H1 (cell line): Measurements from ENCODE around the gene SECISBP2. TPM values are rescaled to one million over a fixed set of nuclear protein-coding genes. Genes with fewer than 3 reads are reported as not detected.
A peak's percentile ranks its signal among the peaks of the same experiment; 100 is the strongest.

ENCODE experiments used
- CTCF ChIA-PET: fragments of 300-600 bp; sonication (Branson Sonifier 250); formaldehyde crosslinking; loops from one replicate; lab custom pipeline; 2021; ENCODE audit not compliant: partially characterized antibody; lab: Charles Lee
- POLR2A ChIA-PET: fragments of 300-600 bp; sonication (Branson Sonifier 250); formaldehyde crosslinking; loops from one replicate; lab custom pipeline; 2021; ENCODE audit warnings: inconsistent platforms; ENCODE audit not compliant: partially characterized antibody; lab: Charles Lee
- DNase-seq, 2 experiments: peaks; one replicate each; pipeline versions ENCODE4 v3.0.0 to v3.0.0-alpha.2; 2010 to 2022; ENCODE audit warnings: low spot score in 2 of 2, low read depth in 1 of 2, mixed read lengths in 1 of 2
- FAIRE-seq: peaks from 2 replicates; lab custom pipeline; 2011; peaks lifted over from hg19 to GRCh38; lab: Jason Lieb, UNC
- H2AFZ ChIP-seq: 2 replicates; pipeline ENCODE4 v1.8.1; 2012; ENCODE audit warnings: low read length, inconsistent platforms
- H2AK5ac ChIP-seq: 2 replicates; pipeline ENCODE4 v1.6.1; 2013; ENCODE audit warnings: low read depth, low read length
- H2BK120ac ChIP-seq: replicated peaks from 2 replicates; pipeline ENCODE3; 2013; ENCODE audit warnings: low read depth, low read length, inconsistent platforms
- H2BK12ac ChIP-seq: 2 replicates; pipeline ENCODE4 v1.6.1; 2013; ENCODE audit warnings: low read depth, low read length
- H2BK15ac ChIP-seq: 2 replicates; pipeline ENCODE4 v1.6.1; 2013; ENCODE audit warnings: low read length
- H2BK20ac ChIP-seq: 2 replicates; pipeline ENCODE4 v1.6.1; 2013; ENCODE audit warnings: low read length
- H2BK5ac ChIP-seq: 2 replicates; pipeline ENCODE4 v1.6.1; 2013; ENCODE audit warnings: low read depth, low read length
- H3K14ac ChIP-seq: 2 replicates; pipeline ENCODE4 v1.6.1; 2013; ENCODE audit warnings: inconsistent platforms; ENCODE audit not compliant: insufficient read length
- H3K18ac ChIP-seq: 2 replicates; pipeline ENCODE4 v1.6.1; 2013; ENCODE audit warnings: low read length; ENCODE audit errors: extremely low read depth
- H3K23ac ChIP-seq: 2 replicates; pipeline ENCODE4 v1.6.1; 2013; ENCODE audit warnings: inconsistent platforms; ENCODE audit not compliant: insufficient read length
- H3K23me2 ChIP-seq: 2 replicates; pipeline ENCODE4 v1.6.1; 2013; ENCODE audit warnings: low read depth, low read length
- H3K27ac ChIP-seq: 2 replicates; pipeline ENCODE4 v1.6.1; 2011; ENCODE audit warnings: low read depth, low read length, inconsistent platforms
- H3K27me3 ChIP-seq, 4 experiments: replicated peaks in 1 of 4; 1 replicate in 1 of 4; 2 replicates in 3 of 4; pipeline versions ENCODE4 v1.6.1 to v1.8.1; 2011 to 2013; ENCODE audit warnings: low read length in 3 of 4, mild to moderate bottlenecking in 3 of 4, inconsistent platforms in 2 of 4, mixed read lengths in 2 of 4, moderate library complexity in 1 of 4; ENCODE audit not compliant: control insufficient read depth in 3 of 4, insufficient read depth in 3 of 4; ENCODE audit errors: extremely low read depth in 1 of 4
- H3K36me3 ChIP-seq, 4 experiments: 2 replicates each; pipeline versions ENCODE4 v1.6.1 to v1.8.1; 2011 to 2013; ENCODE audit warnings: mild to moderate bottlenecking in 4 of 4, low read length in 3 of 4, moderate library complexity in 2 of 4, control low read depth in 1 of 4, inconsistent platforms in 1 of 4; ENCODE audit not compliant: insufficient read depth in 4 of 4, control insufficient read depth in 2 of 4
- H3K4ac ChIP-seq: replicated peaks from 2 replicates; pipeline ENCODE3; 2013; ENCODE audit warnings: low read length, low read depth, mixed read lengths, inconsistent platforms; ENCODE audit not compliant: insufficient read length
- H3K4me1 ChIP-seq, 4 experiments: replicated peaks in 1 of 4; 1 replicate in 1 of 4; 2 replicates in 3 of 4; pipeline versions ENCODE4 v1.6.1 to v1.8.1; 2011 to 2013; ENCODE audit warnings: low read length in 3 of 4, inconsistent platforms in 2 of 4, mixed read lengths in 1 of 4; ENCODE audit not compliant: insufficient read depth in 4 of 4, control insufficient read depth in 3 of 4
- H3K4me2 ChIP-seq, 2 experiments: 2 replicates each; pipeline versions ENCODE4 v1.6.1 to v1.8.1; 2011 to 2013; ENCODE audit warnings: low read depth in 2 of 2, low read length in 2 of 2, control low read depth in 1 of 2, inconsistent platforms in 1 of 2, mild to moderate bottlenecking in 1 of 2; ENCODE audit not compliant: insufficient read depth in 1 of 2
- H3K4me3 ChIP-seq, 4 experiments: fragments of 200-600, 300-600 bp in 1 of 4; sonication (generic), shearing (Covaris generic), sonication (Bioruptor Twin) in 1 of 4; 2 replicates each; pipeline versions ENCODE4 v1.5.1 to v1.8.1; 2011 to 2016; ENCODE audit warnings: low read length in 4 of 4, low read depth in 3 of 4, control low read depth in 2 of 4, inconsistent platforms in 2 of 4, mild to moderate bottlenecking in 2 of 4, mixed read lengths in 1 of 4, moderate library complexity in 1 of 4; ENCODE audit not compliant: insufficient read depth in 2 of 4; ENCODE audit errors: extremely low read depth in 1 of 4
- H3K56ac ChIP-seq: replicated peaks from 2 replicates; pipeline ENCODE3; 2013; ENCODE audit warnings: low read depth, mild to moderate bottlenecking, mixed read lengths, low read length, inconsistent platforms; ENCODE audit not compliant: insufficient read length
- H3K79me1 ChIP-seq: 2 replicates; pipeline ENCODE4 v1.6.1; 2013; ENCODE audit warnings: low read depth, low read length, control low read depth
- H3K79me2 ChIP-seq, 2 experiments: 2 replicates each; pipeline versions ENCODE4 v1.6.1 to v1.8.1; 2012 to 2013; ENCODE audit warnings: low read length in 2 of 2, mild to moderate bottlenecking in 2 of 2, inconsistent platforms in 1 of 2; ENCODE audit not compliant: insufficient read depth in 2 of 2, control insufficient read depth in 1 of 2
- H3K9ac ChIP-seq, 4 experiments: replicated peaks in 1 of 4; 1 replicate in 1 of 4; 2 replicates in 3 of 4; pipeline versions ENCODE4 v1.6.1 to v1.8.1; 2011 to 2013; ENCODE audit warnings: low read depth in 3 of 4, low read length in 3 of 4, control low read depth in 2 of 4, mild to moderate bottlenecking in 2 of 4, moderate library complexity in 2 of 4, inconsistent platforms in 1 of 4; ENCODE audit errors: extremely low read depth in 1 of 4
- H3K9me3 ChIP-seq, 2 experiments: 2 replicates each; pipeline versions ENCODE4 v1.6.1 to v1.8.1; 2012 to 2013; ENCODE audit warnings: mild to moderate bottlenecking in 2 of 2, moderate library complexity in 2 of 2, control low read depth in 1 of 2, inconsistent platforms in 1 of 2, low read depth in 1 of 2, low read length in 1 of 2, mixed read lengths in 1 of 2; ENCODE audit not compliant: insufficient read depth in 2 of 2
- H4K20me1 ChIP-seq, 2 experiments: replicated peaks in 1 of 2; 2 replicates each; pipeline versions ENCODE3 to v1.8.1; 2011 to 2013; ENCODE audit warnings: inconsistent platforms in 2 of 2, low read length in 2 of 2, mild to moderate bottlenecking in 1 of 2; ENCODE audit not compliant: insufficient read depth in 2 of 2, control insufficient read depth in 1 of 2
- H4K5ac ChIP-seq: 2 replicates; pipeline ENCODE4 v1.6.1; 2013; ENCODE audit warnings: low read length, low read depth, mixed read lengths, inconsistent platforms; ENCODE audit not compliant: insufficient read length
- H4K8ac ChIP-seq: 2 replicates; pipeline ENCODE4 v1.8.0; 2013; ENCODE audit warnings: mild to moderate bottlenecking, moderate library complexity, low read length, inconsistent platforms; ENCODE audit not compliant: insufficient read depth; ENCODE audit errors: extremely low read depth
- H4K91ac ChIP-seq: replicated peaks from 2 replicates; pipeline ENCODE3; 2013; ENCODE audit warnings: low read length, mixed read lengths, inconsistent platforms; ENCODE audit not compliant: insufficient read length
- GABPA ChIP-seq: IDR thresholded peaks from 2 replicates; pipeline ENCODE4 v1.6.1; 2011; ENCODE audit warnings: mild to moderate bottlenecking, low read length, moderate library complexity, borderline replicate concordance; ENCODE audit not compliant: insufficient read depth
- WGBS, 2 experiments: shearing (Covaris generic) in 1 of 2; methylation state at CpG; one replicate each; pipeline versions ENCODE4 v1.1.6 to v1.1.7; 2013 to 2015; ENCODE audit warnings: low lambda C conversion rate in 2 of 2, mixed read lengths in 2 of 2, inconsistent platforms in 1 of 2, low coverage in 1 of 2, missing lambda C conversion rate in 1 of 2; ENCODE audit not compliant: insufficient replicate concordance in 2 of 2, insufficient coverage in 1 of 2, insufficient read length in 1 of 2; ENCODE audit errors: extremely low coverage in 1 of 2, missing lambda C conversion rate in 1 of 2; 5-methylcytosine and 5-hydroxymethylcytosine counted together
- polyA plus RNA-seq, 7 experiments: library from polyadenylated mRNA; depleted of rRNA in 3 of 7; stranded (reverse) in 5 of 7; unstranded in 2 of 7; fragments of >200 nt in 5 of 7; fragments of 200-250 nt in 2 of 7; gene quantifications; 1 replicate in 5 of 7; 2 replicates in 1 of 7; 4 replicates in 1 of 7; pipeline versions ENCODE4 v1.2.1 to v1.2.3, GENCODE V29; 2011 to 2013; ENCODE audit warnings: missing spikeins in 2 of 7, mixed read lengths in 2 of 7
- total RNA-seq: library from RNA; stranded (reverse); fragmentation: NEBNext Ultra II Directional; extraction: Animal tissue kit (Norgen Biotek cat#: 25700); gene quantifications from 2 replicates; pipeline ENCODE4 v1.2.1, GENCODE V29; 2021

SECISBP2 gene
- total and polyA plus RNA-seq, 2 of the 8 experiments (the other 6 are each of a cell fraction or from before 2014, with no cell fraction given) = 39.0 to 61.7 TPM

DNA sequence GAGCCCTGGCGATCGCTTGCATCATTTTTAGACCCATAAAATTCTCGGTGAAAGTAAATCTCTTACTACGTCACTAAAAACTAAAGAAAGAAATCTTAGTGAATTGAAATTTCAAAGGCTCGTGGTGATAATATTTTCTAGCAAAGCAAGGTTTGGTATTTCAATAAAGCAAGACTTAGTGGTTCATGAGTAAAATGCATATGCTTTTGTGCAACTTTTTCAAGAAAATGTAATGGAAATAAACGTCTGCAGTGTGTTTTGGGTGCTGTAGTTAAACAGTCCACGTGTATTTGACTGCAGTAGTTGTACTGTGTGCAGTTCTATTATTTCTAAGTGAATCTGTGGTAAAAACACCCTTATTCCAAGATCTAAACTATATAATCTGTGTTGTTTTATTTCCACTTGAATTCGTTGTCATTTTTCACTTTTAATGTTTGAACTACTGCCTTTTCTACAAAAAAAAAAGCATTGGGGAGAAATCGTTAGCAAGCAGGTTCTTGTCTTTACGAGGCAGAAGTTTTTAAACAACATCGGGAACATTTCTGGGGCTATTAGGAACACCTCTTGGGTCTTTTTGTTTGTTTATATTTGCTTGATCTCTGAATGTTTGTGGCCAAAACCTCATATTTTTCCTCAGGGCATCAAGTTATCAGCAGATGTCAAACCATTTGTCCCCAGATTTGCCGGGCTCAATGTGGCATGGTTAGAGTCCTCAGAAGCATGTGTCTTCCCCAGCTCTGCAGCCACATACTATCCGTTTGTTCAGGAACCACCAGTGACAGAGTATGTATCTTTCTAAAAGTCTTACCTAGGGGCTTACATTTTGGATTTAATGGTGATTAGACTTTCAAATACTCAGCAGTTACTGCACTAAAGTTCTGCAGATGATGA lies 960 bp downstream of the SECISBP2 start:
- DNase-seq (no peak), FAIRE-seq (no peak)
- H3K79me1 ChIP-seq = no peaks in the 10 kb centered on the region; the same call in 1 of the 2 replicates
- H3K4me2 ChIP-seq = peak overlapping the region; percentile 64 to 74
- no peak overlapping the region for H4K91ac ChIP-seq
- H2BK15ac ChIP-seq = no peak overlapping the region
- no peak overlapping the region for H3K14ac ChIP-seq
- H2BK120ac ChIP-seq = no peak overlapping the region
- no peak overlapping the region for H2AK5ac ChIP-seq
- H3K4ac ChIP-seq = no peak overlapping the region
- no peak overlapping the region for H2AFZ ChIP-seq
- peaks cover 0 to 8% (median 1%) of the 10 kb centered on the region in 4 experiments; a peak in 3 of 7 replicates for H3K4me1 ChIP-seq
- no peak overlapping the region for H3K23ac ChIP-seq
- H2BK5ac ChIP-seq = no peak overlapping the region; the same call in 1 of the 2 replicates
- no peak overlapping the region for H2BK12ac ChIP-seq
- H3K4me3 ChIP-seq = peak overlapping the region; percentile 69 to 84 (median 76)
- H3K56ac ChIP-seq = no peak overlapping the region
- no peak overlapping the region for H3K18ac ChIP-seq
- no peaks in the 10 kb centered on the region for H3K27me3 ChIP-seq
- ChIA-PET CTCF (no interaction called here), POLR2A (interaction anchor here (0.7 to 3.3 kb wide), 11 partner anchors 8 to 286 kb away, joined by 3 to 33 read pairs (median 3); partner anchors contain the start of genes CKS2 and GADD45G)
- H3K9ac ChIP-seq = peak overlapping the region; percentile 92 to 99 (median 96)
- peak overlapping the region; percentile 93 for H4K5ac ChIP-seq
- H3K9me3 ChIP-seq = no peaks in the 10 kb centered on the region
- 24% methylated on average over 13 of the region's 13 CpGs; no CpG with 5 or more reads in 1 of the 2 experiments for WGBS, 2 experiments
- H4K8ac ChIP-seq = no peak overlapping the region
- peak overlapping the region; percentile 99 for H3K27ac ChIP-seq
- no peaks in the 10 kb centered on the region; the same call in 1 of the 2 replicates for H3K23me2 ChIP-seq
- peaks cover 3 to 8% of the 10 kb centered on the region in 2 experiments for H4K20me1 ChIP-seq
- peaks cover 21 to 85% of the 10 kb centered on the region in 2 experiments for H3K79me2 ChIP-seq
- H2BK20ac ChIP-seq = 0 out of 2 replicates have a peak overlapping the region, but pooled peaks have one; percentile 6
- peaks cover 6 to 54% (median 25%) of the 10 kb centered on the region in 4 experiments for H3K36me3 ChIP-seq
- no peak for TF ChIP-seq GABPA
